Trophoblast cell (in vitro differentiated cells and primary cell): Measurements from ENCODE around the gene JAZF1.

Experiments
- DNase-seq, 2 donors: peaks; one replicate each; pipeline ENCODE4 v3.0.0-alpha.2; 2016
- H2AFZ ChIP-seq: 2 replicates; pipeline ENCODE4 v1.6.1; 2013; ENCODE audit warnings: low read length, moderate library complexity, mild to moderate bottlenecking; ENCODE audit not compliant: insufficient read depth, poor library complexity
- H2AK5ac ChIP-seq: 2 replicates; pipeline ENCODE4 v1.6.1; 2013; ENCODE audit warnings: mild to moderate bottlenecking, low read length
- H2BK120ac ChIP-seq: 2 replicates; pipeline ENCODE4 v1.6.1; 2013; ENCODE audit warnings: low read length, mild to moderate bottlenecking, moderate library complexity; ENCODE audit not compliant: insufficient read depth, poor library complexity
- H2BK12ac ChIP-seq: 2 replicates; pipeline ENCODE4 v1.6.1; 2013; ENCODE audit warnings: mild to moderate bottlenecking, low read length, moderate library complexity
- H2BK5ac ChIP-seq: 2 replicates; pipeline ENCODE4 v1.6.1; 2013; ENCODE audit warnings: low read length, low read depth, moderate library complexity, mild to moderate bottlenecking; ENCODE audit not compliant: poor library complexity
- H3K14ac ChIP-seq: 2 replicates; pipeline ENCODE4 v1.6.1; 2013; ENCODE audit warnings: mild to moderate bottlenecking, low read length
- H3K18ac ChIP-seq: 2 replicates; pipeline ENCODE4 v1.6.1; 2013; ENCODE audit warnings: mild to moderate bottlenecking, low read length
- H3K23ac ChIP-seq: 2 replicates; pipeline ENCODE4 v1.6.1; 2013; ENCODE audit warnings: low read length
- H3K27ac ChIP-seq: 2 replicates; pipeline ENCODE4 v1.5.1; 2013; ENCODE audit warnings: low read depth, mild to moderate bottlenecking, inconsistent platforms, low read length, moderate library complexity
- H3K27me3 ChIP-seq: 2 replicates; pipeline ENCODE4 v1.6.1; 2013; ENCODE audit warnings: inconsistent platforms, mild to moderate bottlenecking, low read length, moderate library complexity; ENCODE audit not compliant: insufficient read depth
- H3K36me3 ChIP-seq, 2 experiments: 1 replicate in 1 of 2; 2 replicates in 1 of 2; pipeline ENCODE4 v1.6.1; 2013; ENCODE audit warnings: low read length in 2 of 2, mild to moderate bottlenecking in 2 of 2, moderate library complexity in 1 of 2; ENCODE audit not compliant: insufficient read depth in 2 of 2, control insufficient read depth in 1 of 2
- H3K4ac ChIP-seq: 2 replicates; pipeline ENCODE4 v1.6.1; 2013; ENCODE audit warnings: low read depth, mild to moderate bottlenecking, low read length, moderate library complexity
- H3K4me1 ChIP-seq, 2 experiments: 1 replicate in 1 of 2; 2 replicates in 1 of 2; pipeline ENCODE4 v1.6.1; 2013; ENCODE audit warnings: low read length in 2 of 2, mild to moderate bottlenecking in 2 of 2, moderate library complexity in 1 of 2; ENCODE audit not compliant: insufficient read depth in 2 of 2, control insufficient read depth in 1 of 2
- H3K4me2 ChIP-seq: 2 replicates; pipeline ENCODE4 v1.6.1; 2013; ENCODE audit warnings: inconsistent platforms, mild to moderate bottlenecking, low read length, moderate library complexity
- H3K4me3 ChIP-seq: 2 replicates; pipeline ENCODE4 v1.5.1; 2013; ENCODE audit warnings: mild to moderate bottlenecking, low read depth, low read length, inconsistent platforms
- H3K79me1 ChIP-seq: one replicate; pipeline ENCODE4 v1.6.1; 2013; ENCODE audit warnings: low read length
- H3K79me2 ChIP-seq: 2 replicates; pipeline ENCODE4 v1.6.1; 2013; ENCODE audit warnings: low read length, mild to moderate bottlenecking; ENCODE audit not compliant: control insufficient read depth, insufficient read depth, poor library complexity
- H3K9ac ChIP-seq: 2 replicates; pipeline ENCODE4 v1.6.1; 2013; ENCODE audit warnings: mild to moderate bottlenecking, low read length
- H3K9me3 ChIP-seq: 2 replicates; pipeline ENCODE4 v1.6.1; 2013; ENCODE audit warnings: low read depth, mild to moderate bottlenecking, control low read depth, inconsistent platforms, low read length; ENCODE audit not compliant: insufficient read depth
- H4K12ac ChIP-seq: 2 replicates; pipeline ENCODE4 v1.6.1; 2013; ENCODE audit warnings: low read depth, mild to moderate bottlenecking, low read length, moderate library complexity
- H4K8ac ChIP-seq: 2 replicates; pipeline ENCODE4 v1.6.1; 2013; ENCODE audit warnings: low read depth, mild to moderate bottlenecking, low read length, moderate library complexity
- H4K91ac ChIP-seq: one replicate; pipeline ENCODE4 v1.6.1; 2013; ENCODE audit warnings: low read depth, mild to moderate bottlenecking, low read length, moderate library complexity
- WGBS: extraction: QIAGEN DNeasy Blood & Tissue Kit; methylation state at CpG from one replicate; pipeline ENCODE4 v1.1.7; 2013; ENCODE audit warnings: missing lambda C conversion rate; ENCODE audit not compliant: insufficient read length, insufficient coverage; ENCODE audit errors: extremely low coverage; 5-methylcytosine and 5-hydroxymethylcytosine counted together

Gene JAZF1

DNA sequence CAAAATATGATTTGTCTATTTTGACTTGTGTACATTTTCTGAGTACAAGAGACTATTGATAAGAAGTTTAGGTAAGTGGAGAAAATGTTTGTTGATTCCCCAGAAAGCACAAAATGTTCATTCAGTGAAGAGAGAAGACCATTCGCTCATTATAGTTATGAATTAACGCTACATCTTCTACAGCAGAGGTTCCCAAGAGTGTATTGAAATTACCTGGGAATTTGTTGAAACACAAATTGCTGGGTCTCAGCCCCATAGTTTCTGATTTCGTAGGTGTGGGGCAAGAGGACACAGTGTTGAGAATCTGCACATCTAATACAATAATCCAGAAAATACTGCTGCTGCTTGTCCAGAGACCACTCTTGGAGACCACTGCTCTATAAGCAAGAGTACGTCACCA, 24.2 kb downstream of the JAZF1 start:
- WGBS, result no CpG with 5 or more reads among the region's 4 CpGs
- H4K12ac ChIP-seq, result no peak overlapping the region
- H3K18ac ChIP-seq, result no peak overlapping the region
- H4K8ac ChIP-seq, result no peak overlapping the region
- no peak overlapping the region for H2BK5ac ChIP-seq
- no peaks in the 10 kb centered on the region for H3K79me2 ChIP-seq
- H3K4me2 ChIP-seq, result no peak overlapping the region
- no peak overlapping the region for H2AK5ac ChIP-seq
- no peak overlapping the region for H4K91ac ChIP-seq
- H3K23ac ChIP-seq, result no peak overlapping the region
- H2AFZ ChIP-seq, result no peak overlapping the region
- no peak overlapping the region for H2BK120ac ChIP-seq
- no peak overlapping the region for H3K9ac ChIP-seq
- H3K36me3 ChIP-seq, result no peaks in the 10 kb centered on the region
- no peak overlapping the region for H3K4ac ChIP-seq
- H3K4me1 ChIP-seq, result no peaks in the 10 kb centered on the region
- no peak overlapping the region for H2BK12ac ChIP-seq
- H3K9me3 ChIP-seq, result no peaks in the 10 kb centered on the region
- no peak for DNase-seq
- H3K79me1 ChIP-seq, result no peaks in the 10 kb centered on the region
- no peaks in the 10 kb centered on the region for H3K27me3 ChIP-seq
- H3K14ac ChIP-seq, result no peak overlapping the region
- no peak overlapping the region for H3K27ac ChIP-seq
- H3K4me3 ChIP-seq, result no peak overlapping the region

DNA sequence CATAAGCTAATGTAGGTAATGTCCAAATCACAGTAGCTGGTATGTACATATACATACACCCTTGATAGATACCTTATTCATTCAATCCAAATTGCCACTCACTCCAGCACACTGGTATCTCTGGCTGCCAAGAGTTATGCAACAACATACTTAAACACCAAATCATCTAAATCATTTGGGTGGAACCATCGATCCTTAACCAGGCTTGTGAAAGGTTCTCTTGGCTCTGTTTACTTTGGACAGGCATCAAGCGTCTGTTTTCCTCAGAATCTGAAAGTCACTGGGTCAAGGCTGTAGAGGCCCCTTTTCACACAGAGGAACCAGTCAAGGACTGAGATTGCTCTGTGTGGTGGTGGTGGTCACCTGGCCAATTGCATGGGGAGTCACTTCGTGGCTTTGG, 24.6 kb downstream of the JAZF1 start:
- Histone ChIP-seq H4K91ac (no peak overlapping the region), H3K18ac (no peak overlapping the region), H3K14ac (no peak overlapping the region), H4K12ac (no peak overlapping the region), H3K27ac (no peak overlapping the region), H3K23ac (no peak overlapping the region), H3K4ac (no peak overlapping the region), H2AFZ (no peak overlapping the region), H3K9ac (no peak overlapping the region), H3K79me2 (no peaks in the 10 kb centered on the region), H3K4me2 (no peak overlapping the region), H2AK5ac (no peak overlapping the region), H3K4me3 (no peak overlapping the region), H4K8ac (no peak overlapping the region), H3K79me1 (no peaks in the 10 kb centered on the region), H3K4me1 (no peaks in the 10 kb centered on the region), H3K36me3 (no peaks in the 10 kb centered on the region), H2BK12ac (no peak overlapping the region), H3K27me3 (no peaks in the 10 kb centered on the region), H2BK5ac (no peak overlapping the region), H2BK120ac (no peak overlapping the region), H3K9me3 (no peaks in the 10 kb centered on the region)
- DNase-seq, result no peak
- no CpG with 5 or more reads among the region's 3 CpGs for WGBS

DNA sequence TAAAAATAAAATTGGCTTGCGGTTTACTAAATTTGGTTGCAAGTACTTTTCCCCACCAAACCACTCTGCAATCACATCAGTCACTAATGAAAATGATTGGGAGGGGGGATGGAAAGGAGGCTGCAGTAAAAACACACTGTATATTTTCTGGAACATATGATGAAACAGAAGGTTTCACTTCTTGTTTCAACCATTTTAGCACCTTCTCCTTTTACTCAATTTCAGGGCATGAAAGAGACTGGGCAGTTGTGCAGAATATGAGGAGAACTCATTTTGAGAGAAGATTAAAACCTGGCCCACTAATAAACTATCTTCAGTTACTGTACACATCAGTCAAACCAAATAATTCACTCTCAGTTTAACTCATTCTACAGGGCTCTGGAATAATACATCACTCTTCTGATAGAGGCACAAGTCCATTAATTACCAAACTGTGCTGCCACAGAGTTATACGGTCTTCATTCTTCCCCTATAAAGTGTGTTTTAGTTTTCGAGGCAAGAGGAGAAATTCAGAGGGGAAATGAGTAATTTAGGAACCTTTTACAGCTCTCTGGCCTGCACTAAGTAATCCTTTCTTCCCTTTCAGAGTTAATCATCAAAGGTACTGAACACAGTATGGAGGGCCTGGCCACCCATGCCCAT, 25.5 kb downstream of the JAZF1 start:
- H3K18ac ChIP-seq, result no peak overlapping the region
- no peak overlapping the region for H2AFZ ChIP-seq
- no peak overlapping the region for H3K9ac ChIP-seq
- H4K12ac ChIP-seq, result no peak overlapping the region
- H3K23ac ChIP-seq, result no peak overlapping the region
- no peaks in the 10 kb centered on the region for H3K27me3 ChIP-seq
- H2BK5ac ChIP-seq, result no peak overlapping the region
- H3K79me1 ChIP-seq, result no peaks in the 10 kb centered on the region
- H3K36me3 ChIP-seq, result no peaks in the 10 kb centered on the region
- H2AK5ac ChIP-seq, result no peak overlapping the region
- H3K4me2 ChIP-seq, result no peak overlapping the region
- H3K4me1 ChIP-seq, result no peaks in the 10 kb centered on the region
- WGBS, result no CpG with 5 or more reads among the region's 3 CpGs
- H3K27ac ChIP-seq, result no peak overlapping the region
- no peak overlapping the region for H4K8ac ChIP-seq
- no peak overlapping the region for H4K91ac ChIP-seq
- H3K9me3 ChIP-seq, result no peaks in the 10 kb centered on the region
- no peaks in the 10 kb centered on the region for H3K79me2 ChIP-seq
- no peak overlapping the region for H3K14ac ChIP-seq
- H3K4ac ChIP-seq, result no peak overlapping the region
- H2BK120ac ChIP-seq, result no peak overlapping the region
- H2BK12ac ChIP-seq, result no peak overlapping the region
- DNase-seq, result no peak
- H3K4me3 ChIP-seq, result no peak overlapping the region

DNA sequence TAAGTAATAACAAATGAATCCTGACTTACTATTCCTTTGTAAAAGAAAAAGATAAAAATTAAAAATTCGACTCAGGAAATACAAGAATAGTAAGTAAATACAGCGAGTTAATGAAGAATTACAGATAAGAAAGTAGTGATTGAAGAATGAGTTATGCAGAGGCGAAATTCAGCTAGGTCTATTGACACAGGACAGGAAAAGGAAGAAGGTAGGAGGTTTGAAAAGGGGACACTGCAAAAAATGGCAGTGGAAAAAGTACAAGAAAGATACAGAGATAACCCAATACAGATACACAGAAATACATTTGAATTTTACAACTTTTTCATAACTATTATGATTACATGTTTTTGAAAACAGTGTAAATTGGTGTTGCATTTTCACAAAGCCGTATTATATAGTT, 28.0 kb downstream of the JAZF1 start:
- Histone ChIP-seq H3K9ac (no peak overlapping the region), H3K79me1 (no peaks in the 10 kb centered on the region), H3K27me3 (no peaks in the 10 kb centered on the region), H3K4ac (no peak overlapping the region), H3K23ac (no peak overlapping the region), H4K12ac (no peak overlapping the region), H3K79me2 (no peaks in the 10 kb centered on the region), H4K8ac (no peak overlapping the region), H3K36me3 (no peaks in the 10 kb centered on the region), H3K4me3 (no peak overlapping the region), H2AK5ac (no peak overlapping the region), H3K9me3 (no peaks in the 10 kb centered on the region), H3K18ac (no peak overlapping the region), H3K27ac (no peak overlapping the region), H2BK120ac (no peak overlapping the region), H2BK5ac (no peak overlapping the region), H2BK12ac (no peak overlapping the region), H3K14ac (no peak overlapping the region), H3K4me1 (no peaks in the 10 kb centered on the region), H2AFZ (no peak overlapping the region), H4K91ac (no peak overlapping the region), H3K4me2 (no peak overlapping the region)
- no peak for DNase-seq
- 100% methylated on average over 1 of the region's 4 CpGs for WGBS
